GM18517 (cell line): ENCODE data around the gene SLC39A11.
"Not testable (repeated sequence)": the region's sequence is repeated elsewhere in the genome, so short reads cannot be mapped to it uniquely, and the experiment has no call there.

Experiments
- ATAC-seq: cut with Tn5 transposase; IDR thresholded peaks from one replicate; pipeline ENCODE4 v1.9.1; 2021; ENCODE audit warnings: mild to moderate bottlenecking, moderate library complexity; ENCODE audit not compliant: unreplicated experiment

Gene SLC39A11

GRCh38 chr17:72927760-72928159 lies 164.7 kb downstream of the SLC39A11 start:
- no peak for ATAC-seq

DNA sequence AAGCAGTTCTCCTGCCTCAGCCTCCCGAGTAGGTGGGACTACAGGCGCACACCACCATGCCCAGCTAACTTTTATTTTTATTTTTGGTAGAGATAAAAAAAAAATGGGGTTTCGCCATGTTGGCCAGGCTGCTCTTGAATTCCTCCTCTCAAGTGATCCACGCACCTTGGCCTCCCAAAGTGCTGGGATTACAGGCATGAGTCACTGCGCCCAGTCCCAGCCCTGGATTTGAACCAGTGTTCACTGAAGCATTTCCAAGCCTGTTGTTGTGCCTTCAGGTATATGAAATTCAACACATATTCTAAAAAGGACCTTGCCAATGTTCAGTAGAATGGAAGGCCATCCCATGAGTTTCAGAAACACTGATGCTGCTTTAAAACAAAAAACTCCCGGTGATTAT lies 165.3 kb downstream of the SLC39A11 start:
- no peak for ATAC-seq

- no peak for ATAC-seq
These were observed 166.3 kb downstream of the SLC39A11 start for GRCh38 chr17:72926171-72926570.

DNA sequence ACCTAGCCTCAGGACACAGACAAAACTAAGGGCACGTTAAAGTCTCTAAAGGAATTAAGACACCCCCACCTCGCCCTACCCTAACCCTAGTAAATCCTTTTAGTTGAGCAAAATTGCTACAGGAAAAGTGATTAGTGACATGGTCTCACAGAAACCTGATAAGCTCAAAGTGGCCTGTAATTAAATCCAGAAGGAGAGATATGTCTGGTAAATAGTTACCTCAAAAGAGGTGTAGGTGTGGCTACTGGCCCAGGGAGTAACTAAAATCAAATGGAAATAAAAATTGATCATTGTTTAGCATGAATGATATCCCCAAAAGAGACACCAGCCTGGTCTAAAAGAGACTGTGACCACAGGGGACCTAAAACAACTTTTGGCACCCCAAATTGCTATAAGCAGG lies 168.3 kb downstream of the SLC39A11 start:
- ATAC-seq = no peak

- no peak for ATAC-seq
These were observed 170.3 kb downstream of the SLC39A11 start for GRCh38 chr17:72922219-72922618.

DNA sequence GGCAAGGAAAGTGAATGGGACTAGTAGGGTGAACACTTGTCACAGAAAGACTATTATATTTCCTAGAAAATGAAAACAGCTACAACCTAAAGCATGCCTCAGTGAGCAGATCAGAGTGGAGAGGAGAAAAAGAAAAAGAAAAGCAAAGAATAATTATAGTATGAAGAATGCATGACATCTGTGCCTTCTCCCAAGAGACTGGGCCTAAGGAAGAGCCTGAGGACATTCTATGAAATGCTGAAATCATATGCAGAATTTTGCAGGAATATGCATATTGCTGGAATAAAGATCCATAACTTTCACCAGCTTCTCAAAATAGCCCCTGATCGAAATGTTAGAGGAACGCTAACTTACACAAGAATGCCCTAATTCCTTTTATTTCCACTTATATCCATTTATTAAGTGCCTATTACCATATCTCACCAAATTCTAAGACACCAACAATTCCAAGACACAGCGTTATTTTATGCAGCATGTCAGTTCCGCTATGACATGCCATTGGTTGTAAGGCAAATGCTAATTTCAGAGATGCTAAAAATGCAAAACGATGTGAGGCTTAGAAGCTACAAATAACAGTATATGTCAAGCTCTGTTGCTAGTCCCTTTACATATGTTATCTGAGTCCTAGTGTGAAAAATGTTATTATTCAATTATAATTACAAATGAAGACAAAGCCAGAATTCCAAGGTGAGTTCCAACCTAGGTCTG lies 171.0 kb downstream of the SLC39A11 start:
- ATAC-seq = no peak

- ATAC-seq = no peak
These were observed 172.0 kb downstream of the SLC39A11 start for GRCh38 chr17:72920513-72920912.

DNA sequence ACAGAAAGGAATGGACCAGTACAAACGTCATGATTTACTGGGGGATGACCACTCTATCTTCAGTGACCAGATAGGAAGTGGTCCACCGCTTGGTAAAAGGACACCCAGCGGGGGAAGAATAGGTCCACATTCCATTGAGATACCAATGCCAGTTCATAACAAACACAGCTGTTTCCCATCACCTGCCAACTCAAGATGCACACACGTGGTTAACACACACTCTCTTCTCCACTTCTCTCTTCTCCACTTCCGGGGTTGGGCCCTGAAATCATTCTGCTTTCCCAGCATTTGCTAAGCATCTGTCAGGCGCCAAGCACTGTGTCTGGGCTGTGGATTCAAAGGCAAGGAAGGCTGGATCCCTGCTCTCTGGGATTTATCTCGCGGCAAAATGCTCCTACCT lies 175.5 kb downstream of the SLC39A11 start:
- ATAC-seq = no peak

DNA sequence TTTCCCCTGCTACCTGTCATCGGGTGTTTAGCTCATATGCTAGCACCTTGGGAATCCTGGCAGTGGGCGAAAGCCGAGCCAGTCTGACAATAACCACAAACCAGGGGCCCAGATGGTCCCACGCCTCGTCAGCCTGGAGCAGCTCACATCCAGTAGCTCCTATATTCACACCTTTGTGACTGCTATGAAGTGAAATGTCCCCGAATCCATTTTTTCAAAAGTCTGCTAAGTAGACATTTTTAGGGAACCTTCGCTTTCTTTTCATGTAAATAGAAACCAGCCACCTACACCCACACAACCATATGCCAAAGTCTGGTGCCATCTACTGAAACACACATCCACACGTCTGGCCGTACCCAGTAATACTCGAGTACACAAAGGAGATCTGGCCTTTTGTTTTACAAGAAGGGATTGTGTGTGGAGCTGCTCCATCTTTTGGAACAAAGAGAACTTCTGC lies 176.8 kb downstream of the SLC39A11 start:
- no peak for ATAC-seq

GRCh38 chr17:72913142-72913682 lies 179.3 kb downstream of the SLC39A11 start:
- ATAC-seq = no peak

DNA sequence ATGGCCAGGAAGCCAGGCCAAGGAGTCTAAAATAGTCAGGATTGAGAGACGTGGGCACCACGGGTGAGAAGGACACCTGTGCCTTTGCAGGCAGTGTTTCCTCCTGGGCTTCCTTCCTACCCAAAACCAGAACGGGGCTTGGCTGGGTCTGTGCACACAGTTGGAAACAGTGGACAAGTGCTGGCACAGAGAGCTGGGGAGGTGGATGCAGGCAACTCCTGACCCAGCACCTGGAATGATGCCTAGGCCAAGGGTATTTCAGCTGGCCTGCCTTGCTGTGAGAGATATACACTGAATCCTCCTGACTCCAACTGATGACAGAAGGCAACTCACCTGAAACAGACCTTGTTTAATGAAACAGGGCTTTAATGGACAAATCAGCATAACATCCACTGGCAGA lies 186.2 kb downstream of the SLC39A11 start:
- ATAC-seq = no peak

- ATAC-seq = no peak
These were observed 189.0 kb downstream of the SLC39A11 start for GRCh38 chr17:72903522-72903921.

- ATAC-seq = no peak
These were observed 190.8 kb downstream of the SLC39A11 start for GRCh38 chr17:72901657-72902056.

DNA sequence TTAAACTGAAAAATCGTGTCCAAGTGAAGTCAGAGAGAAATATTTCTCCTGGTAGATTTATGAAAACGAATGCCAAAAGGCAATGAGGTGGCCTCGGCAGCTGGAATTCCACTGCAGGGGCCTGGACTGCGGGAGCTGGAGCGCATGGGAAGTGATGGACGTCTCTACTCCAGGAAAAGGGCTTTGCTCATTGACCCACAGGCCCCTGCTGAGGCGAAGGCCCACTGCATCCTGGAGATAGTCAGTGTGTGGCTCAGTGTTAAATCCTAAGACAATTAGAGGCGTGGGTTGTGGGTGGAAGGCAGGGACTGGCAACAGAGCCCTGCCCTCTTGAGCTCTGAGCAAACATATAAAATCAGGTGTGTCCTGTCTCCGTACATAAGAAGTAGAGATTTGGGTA lies 191.4 kb downstream of the SLC39A11 start:
- ATAC-seq = no peak

DNA sequence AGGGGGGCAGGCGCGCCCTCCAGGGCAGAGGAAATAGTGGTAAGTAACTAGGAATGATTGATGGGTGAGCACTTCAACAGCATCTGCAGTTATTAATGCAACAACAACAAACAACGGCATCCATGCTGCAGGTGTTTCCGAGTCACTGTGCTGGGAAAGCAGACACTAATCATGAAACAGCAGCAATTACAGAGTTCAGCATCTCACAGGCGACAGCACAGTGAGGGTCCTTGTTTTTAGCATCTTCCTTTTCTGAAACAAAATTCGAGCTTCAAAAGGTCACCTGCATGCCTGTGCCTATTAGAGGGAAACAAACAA lies 191.9 kb downstream of the SLC39A11 start:
- ATAC-seq = no peak

DNA sequence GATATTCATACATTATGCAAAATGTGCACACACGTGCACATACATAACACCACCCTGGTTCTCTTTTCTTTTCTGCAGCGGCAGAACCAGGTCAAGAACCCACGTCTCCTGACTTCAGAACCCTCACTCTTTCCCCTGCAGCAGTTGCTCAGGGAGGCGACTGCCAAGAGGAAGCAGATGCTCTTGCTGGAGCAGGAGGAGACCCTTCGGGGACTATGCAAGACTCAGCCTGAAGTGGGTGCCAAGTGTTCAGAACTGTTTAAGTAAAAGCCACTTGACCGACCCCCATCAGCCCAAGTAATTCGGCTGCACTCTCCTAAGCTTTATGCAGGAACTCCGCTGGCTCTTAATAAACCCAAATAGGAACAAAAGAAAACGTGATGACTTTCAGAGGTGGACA lies 193.8 kb downstream of the SLC39A11 start:
- no peak for ATAC-seq

- ATAC-seq = not testable (repeated sequence)
These were observed 196.2 kb downstream of the SLC39A11 start for GRCh38 chr17:72896288-72896687.

GRCh38 chr17:72891627-72892026 lies 200.9 kb downstream of the SLC39A11 start:
- no peak for ATAC-seq

- ATAC-seq = no peak
These were observed 201.8 kb downstream of the SLC39A11 start for GRCh38 chr17:72890711-72891110.

DNA sequence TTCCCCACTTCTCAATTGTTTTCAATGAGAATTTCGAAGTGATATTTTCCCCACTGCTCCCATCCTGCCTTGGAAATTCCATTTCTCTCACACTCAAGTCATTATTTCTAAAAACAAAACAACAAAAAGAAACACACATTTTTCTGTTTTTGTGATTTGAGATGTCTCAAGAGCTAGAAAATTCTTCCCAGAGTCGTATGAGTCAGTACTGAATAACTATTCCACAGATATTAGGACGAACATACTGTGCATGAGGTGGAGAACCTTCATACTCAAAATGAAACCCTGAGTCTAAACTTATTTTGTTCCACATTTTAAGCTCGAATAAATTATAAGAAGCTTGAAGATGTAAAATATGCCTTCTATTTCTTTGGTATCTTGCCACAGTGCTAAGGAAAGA lies 204.6 kb downstream of the SLC39A11 start:
- ATAC-seq = no peak

- ATAC-seq = no peak
These were observed 205.2 kb downstream of the SLC39A11 start for GRCh38 chr17:72887322-72887721.

- ATAC-seq = no peak
These were observed 205.9 kb downstream of the SLC39A11 start for GRCh38 chr17:72886622-72887021.

DNA sequence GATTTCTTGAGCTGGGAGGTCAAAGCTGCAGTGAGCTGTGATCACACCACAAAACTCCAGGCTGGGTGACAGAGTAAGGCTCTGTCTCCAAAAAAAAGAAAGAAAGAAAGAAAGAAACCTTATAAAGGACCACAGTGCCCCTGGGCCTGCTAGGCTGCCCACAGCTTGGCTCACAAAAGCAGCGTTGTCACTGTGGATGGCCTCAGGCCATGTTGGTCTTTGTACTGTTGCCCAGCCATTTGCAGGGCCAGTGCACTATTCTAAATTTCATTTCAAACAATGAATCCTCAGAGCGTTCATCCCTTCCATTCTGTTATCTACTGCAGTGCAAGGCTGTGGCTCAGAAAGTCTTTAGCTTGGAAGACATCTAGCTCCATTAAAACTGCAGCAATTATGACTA lies 208.4 kb downstream of the SLC39A11 start:
- ATAC-seq = no peak
